Activated CD4-positive, alpha-beta T cell treated with anti-CD3 and anti-CD28 coated beads, Interleukin-2, amount 50 U/mL, for 4 hours (primary cell): ENCODE measurements around the gene DTD2.
"Not testable (repeated sequence)": the region's sequence is repeated elsewhere in the genome, so short reads cannot be mapped to it uniquely, and the experiment has no call there.

Experiments used
- DNase-seq, 2 experiments: peaks; one replicate each; pipeline ENCODE4 v3.0.0-alpha.2; 2020

DTD2 gene

GRCh38 chr14:31441273-31442111 is 15.8 kb downstream of the DTD2 start:
- no peak for DNase-seq

GRCh38 chr14:31440280-31440679 is 17.0 kb downstream of the DTD2 start:
- no peak for DNase-seq

DNA sequence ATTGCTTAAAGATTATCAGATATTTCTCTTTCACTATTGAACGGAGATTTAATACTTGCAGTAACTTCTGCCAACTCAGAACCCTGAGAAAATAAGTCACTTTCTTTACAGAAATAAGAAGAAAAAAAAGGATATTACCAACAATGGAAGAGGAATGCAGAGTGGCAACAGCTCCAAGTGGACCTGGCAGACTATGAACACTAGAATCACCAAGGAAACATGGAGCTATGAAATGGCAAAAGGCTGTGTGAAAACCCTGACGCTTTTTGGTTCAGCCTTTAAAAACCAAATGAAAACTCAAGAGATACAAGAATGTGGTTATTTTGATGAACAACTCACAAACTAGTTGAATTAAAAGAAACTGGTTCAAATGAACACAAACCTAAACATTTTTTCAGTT is 17.7 kb downstream of the DTD2 start:
- DNase-seq = no peak

GRCh38 chr14:31437045-31437691 is 20.1 kb downstream of the DTD2 start:
- not testable (repeated sequence) for DNase-seq

DNA sequence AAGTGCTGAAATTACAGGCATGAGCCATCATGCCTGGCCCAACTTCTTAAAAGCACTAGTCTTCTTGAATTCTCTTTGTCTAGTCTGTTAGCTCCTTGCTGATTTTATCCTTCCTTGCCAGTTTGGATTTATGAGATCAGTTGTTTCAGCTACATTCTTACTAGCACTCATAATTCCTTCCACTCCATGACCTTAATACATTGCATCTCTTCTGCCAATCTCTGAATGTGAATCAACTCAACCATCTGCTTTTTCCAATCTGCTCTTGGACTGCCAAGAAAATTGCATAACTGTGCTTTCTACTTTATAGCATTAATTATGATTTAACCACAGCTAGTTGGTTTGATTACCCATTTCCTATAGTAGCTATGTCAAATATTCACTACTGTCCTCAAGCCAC is 22.0 kb downstream of the DTD2 start:
- DNase-seq = no peak

GRCh38 chr14:31430634-31431264 is 26.6 kb downstream of the DTD2 start:
- no peak for DNase-seq

GRCh38 chr14:31429791-31430190 is 27.5 kb downstream of the DTD2 start:
- DNase-seq = no peak

DNA sequence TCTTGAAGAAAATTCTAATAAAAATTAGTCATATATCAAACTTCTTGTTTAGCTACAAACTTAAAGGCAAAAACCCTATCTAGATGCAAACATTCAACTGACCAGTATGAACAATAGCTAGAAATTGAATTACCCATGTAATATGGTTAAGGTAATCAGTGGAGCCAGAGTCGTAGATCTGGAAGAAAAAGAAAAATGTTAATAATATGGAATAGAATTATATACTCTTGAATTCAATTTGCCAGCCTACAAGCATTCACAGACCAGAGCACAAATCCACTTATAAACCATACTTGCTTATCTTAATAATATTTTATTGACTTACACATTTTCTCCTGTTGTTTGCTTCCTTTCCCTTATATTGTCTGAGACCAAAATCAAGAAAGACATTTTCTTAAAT is 29.3 kb downstream of the DTD2 start:
- DNase-seq = no peak

DNA sequence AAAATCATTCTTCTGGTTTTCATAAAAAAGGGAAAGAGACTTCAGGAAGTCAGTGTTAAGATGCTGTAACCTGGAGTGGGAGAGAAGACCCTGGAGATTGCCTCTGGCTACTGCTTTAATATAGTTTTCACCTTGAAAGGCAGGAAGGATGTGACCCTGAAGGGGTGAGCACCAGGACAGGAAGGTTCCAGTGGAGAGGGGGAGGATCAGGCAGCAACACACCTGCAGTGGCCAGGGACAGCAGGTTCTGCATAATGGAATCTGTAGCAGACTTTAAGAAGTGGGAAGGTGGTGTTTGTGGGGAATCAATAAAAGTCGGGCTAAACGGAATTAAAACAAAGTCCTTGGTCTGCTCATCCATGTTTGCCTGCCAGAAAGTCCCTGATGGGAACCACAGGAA is 30.6 kb downstream of the DTD2 start:
- no peak for DNase-seq

DNA sequence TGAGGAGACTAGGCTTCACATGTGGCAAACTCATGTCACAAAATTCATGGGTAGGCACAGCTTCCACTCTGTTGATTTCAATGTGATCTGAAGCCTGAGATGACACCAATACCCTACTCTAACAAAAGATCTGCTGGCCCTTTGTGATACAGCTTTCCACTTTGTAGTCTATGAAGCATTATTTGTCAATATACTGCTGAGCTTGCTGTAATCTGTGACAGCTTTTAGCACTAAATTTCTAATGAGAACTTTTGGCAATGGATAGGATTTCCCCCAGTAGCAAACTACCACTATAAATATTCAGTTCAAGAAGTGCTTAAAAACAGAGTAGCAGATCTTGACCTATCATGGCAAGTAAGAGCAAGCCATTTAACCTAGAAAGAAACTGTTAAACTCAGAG is 31.4 kb downstream of the DTD2 start:
- no peak for DNase-seq

- no peak for DNase-seq
Measured at GRCh38 chr14:31421200-31421599, 36.1 kb downstream of the DTD2 start.

- peak; percentile 90 for DNase-seq
Measured at GRCh38 chr14:31420319-31421111, 36.8 kb downstream of the DTD2 start, which contains the start of gene HEATR5A. HEATR5A (minus strand) TSS chr14:31420550; CDS start chr14:31402975, 17,575 bp downstream.

- peak; percentile 3 to 4 for DNase-seq
Measured at GRCh38 chr14:31419967-31420318, 37.4 kb downstream of the DTD2 start.

DNA sequence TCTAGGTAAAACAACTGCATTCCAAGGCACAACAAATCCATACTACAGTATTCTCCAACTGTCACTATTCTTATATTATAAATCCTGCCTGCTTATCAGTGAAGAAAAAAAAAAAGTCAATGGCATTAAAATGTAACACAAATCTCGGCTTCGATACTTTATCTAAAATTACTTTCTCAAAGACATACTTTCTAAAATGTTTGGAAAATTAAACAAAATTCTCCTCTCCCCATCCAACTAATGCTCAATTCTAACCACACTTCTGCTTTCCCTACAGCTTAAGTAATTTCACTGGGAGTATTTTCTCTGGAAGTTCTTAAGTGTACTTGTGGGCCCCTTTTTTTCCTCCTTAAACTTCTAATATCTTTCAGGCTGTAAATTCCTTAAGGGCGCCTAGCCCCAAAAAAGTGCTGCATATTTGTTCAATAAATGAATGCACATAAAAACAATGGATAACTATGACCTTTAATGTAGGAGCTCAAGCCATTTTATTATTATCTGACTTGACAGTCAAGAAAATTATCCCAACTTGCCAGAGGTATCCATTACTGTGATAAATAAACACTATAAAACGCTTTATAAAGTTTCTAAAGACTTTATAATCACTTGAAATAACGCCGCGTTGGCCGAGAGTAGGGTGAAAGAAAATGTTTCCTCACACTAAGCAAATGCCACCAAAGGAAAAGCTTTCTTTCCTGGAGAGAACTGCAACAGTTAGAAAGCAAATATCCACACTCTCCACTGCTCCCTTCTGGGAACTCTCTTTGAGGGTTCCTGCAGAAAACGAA is 37.9 kb downstream of the DTD2 start:
- no peak for DNase-seq

DNA sequence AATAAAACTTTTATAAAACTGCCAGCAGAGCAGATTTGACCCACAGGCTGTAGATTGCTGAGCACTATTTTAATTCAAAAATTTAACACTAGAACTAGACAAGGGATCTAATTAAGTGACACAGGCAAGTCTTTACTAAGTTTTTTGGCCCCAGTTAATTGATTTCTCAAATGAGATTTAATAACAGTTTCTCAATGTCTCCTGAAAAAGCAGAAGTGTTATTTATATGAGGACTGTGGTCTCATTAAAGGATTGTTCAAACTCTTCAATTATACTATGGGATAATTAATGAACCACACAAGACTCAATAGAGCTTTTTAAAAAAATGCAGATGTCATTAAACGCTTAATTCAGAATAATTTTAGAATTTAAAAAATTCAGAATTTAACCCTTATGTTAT is 38.9 kb downstream of the DTD2 start:
- DNase-seq = no peak

DNA sequence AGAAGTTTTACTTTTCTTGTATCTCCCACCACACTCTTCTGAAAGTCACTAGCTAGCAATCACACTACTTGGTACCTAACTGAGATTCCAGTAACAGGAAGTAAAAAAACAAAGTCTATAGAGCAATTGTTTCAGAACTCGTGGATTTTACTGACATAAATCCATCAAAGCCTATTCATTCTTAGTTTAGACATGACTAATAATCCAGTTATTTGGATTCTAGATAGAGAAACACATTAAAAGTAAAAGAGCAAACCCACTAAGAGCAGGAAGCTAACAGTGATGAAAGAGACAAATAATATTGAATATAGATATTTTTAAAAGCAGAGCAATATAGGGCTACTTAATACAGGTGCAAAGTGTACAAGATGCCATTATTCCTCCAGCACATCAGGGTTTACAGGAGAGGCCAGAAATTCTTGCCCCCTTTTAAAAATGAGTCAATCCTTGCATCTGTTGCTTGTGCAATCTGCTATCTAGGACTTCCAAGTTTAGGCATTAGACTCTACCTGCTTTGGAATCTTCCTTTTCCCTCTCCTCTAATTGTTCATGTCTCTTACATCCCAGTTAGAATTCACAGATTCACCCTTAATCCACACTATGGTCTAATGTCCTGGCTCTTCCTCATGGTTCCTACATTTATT is 43.0 kb downstream of the DTD2 start:
- DNase-seq = no peak

DNA sequence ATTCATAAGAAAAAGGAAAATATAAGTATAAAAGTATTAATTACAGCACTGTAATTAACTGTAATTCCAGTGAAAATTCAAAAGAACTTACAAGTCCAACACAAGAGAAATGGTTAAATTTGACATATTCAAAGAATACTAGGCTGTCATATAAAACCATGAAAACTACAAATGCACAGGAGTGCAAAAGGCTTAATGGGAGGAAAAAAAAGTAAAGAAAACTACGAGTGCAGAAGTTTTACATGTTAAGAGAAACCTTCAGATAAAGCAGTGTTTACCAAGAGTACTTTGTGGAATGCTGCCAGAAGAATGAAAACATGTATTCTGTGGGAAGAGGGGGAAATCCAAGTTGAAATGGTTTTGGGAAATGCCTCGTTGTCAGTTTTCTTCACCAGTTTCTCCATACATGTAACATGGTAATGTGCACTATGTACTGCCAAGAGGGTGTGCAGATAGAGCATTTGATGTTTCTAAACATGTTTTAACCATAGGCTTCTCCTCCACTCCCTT is 46.0 kb downstream of the DTD2 start:
- no peak for DNase-seq

GRCh38 chr14:31410048-31410650 is 47.2 kb downstream of the DTD2 start:
- DNase-seq = no peak

DNA sequence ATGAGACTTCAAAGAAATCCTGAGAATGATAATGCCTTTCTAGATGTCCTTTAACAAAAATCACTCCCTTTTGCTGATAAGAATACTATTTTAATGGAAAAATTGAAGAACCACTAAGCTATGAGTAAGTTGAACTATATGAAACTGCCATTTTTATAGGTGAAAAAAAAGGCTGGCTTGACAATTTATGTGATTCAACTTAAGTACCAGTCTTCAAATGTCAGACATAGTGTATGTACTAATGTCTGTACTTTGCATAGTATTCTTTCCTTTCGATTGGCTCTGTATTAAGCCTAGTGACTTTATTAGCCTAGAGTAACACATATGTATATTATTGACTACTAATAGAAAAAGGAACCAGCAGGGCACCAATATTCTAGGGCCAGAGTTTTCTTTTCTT is 48.9 kb downstream of the DTD2 start:
- no peak for DNase-seq

- no peak for DNase-seq
Measured at GRCh38 chr14:31405599-31406232, 51.6 kb downstream of the DTD2 start.

- no peak for DNase-seq
Measured at GRCh38 chr14:31405106-31405505, 52.2 kb downstream of the DTD2 start.
